ENCODE data around the gene SPATA6L.
"Not testable (repeated sequence)": the region's sequence is repeated elsewhere in the genome, so short reads cannot be mapped to it uniquely, and the experiment has no call there.

SPATA6L gene

DNA sequence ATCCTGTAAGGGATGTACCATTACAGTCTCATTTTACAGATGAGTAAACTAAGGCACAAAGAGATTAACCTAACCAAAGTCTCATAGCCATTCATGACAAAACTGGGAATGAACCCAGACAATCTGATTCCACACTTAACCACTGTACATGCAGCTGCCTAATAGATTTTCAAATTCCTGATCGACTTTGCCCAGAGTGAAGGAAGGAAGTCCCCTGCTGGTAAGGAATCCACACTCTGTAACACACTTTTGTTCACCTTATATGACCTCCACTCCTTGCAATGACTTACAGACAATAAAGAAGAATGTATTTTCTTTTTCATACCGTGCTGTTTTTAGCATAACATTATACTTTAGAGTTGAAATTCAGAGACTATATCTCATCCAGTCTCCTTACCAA lies 35.4 kb downstream of the SPATA6L start:
- no peak for DNase-seq (ENCODE audit: low spot score)

DNA sequence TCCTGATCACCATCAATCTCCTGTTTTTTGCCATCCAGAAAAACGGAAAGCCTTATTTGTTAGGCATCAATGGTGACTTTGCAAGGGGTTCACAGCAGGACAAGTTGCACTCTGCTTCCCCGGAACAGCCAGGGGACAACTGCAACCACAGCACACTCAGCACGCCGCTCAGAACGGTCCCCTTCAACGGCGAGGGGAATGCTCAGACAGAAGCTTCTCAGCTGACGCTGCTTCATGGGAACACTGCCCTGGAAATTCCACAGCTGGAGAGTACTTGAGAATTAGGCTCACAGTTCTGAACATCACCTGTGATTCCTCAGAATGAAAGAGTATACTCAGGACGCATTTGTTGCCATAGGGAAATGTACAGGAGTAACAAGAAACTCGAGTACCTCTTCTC lies 44.3 kb downstream of the SPATA6L start:
- no peak for DNase-seq (ENCODE audit: low spot score)

DNA sequence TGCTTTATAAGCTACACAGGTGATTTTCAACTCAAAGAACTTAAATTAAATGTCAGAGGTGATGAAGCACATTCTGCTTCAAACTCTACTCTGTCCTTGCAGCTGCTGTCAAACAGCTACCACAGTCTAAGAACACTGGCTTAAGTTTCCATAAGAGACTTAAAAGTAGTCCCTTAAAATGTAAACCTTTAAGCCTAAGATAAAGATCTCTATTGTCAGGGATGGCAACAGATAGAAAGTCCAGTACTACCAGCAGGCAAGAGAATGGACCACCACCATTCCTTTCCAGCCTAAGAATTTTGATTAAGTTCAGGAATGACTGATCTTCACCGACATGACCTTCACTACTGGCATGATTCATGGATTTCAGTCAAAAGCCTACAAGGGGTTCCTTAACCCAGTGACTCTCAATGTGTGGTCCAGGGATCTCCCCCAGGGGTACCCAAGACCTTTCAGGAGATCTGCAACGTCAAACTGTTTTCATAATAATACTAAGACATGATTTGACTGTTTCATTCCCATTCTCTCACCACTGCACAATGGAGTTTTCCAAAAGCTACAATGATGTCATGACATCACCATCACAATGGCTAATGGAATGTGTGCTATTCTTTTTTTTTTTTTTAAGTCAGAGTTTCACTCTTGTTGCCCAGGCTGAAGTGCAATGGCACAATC lies 45.3 kb downstream of the SPATA6L start:
- no peak for DNase-seq (ENCODE audit: low spot score)

DNA sequence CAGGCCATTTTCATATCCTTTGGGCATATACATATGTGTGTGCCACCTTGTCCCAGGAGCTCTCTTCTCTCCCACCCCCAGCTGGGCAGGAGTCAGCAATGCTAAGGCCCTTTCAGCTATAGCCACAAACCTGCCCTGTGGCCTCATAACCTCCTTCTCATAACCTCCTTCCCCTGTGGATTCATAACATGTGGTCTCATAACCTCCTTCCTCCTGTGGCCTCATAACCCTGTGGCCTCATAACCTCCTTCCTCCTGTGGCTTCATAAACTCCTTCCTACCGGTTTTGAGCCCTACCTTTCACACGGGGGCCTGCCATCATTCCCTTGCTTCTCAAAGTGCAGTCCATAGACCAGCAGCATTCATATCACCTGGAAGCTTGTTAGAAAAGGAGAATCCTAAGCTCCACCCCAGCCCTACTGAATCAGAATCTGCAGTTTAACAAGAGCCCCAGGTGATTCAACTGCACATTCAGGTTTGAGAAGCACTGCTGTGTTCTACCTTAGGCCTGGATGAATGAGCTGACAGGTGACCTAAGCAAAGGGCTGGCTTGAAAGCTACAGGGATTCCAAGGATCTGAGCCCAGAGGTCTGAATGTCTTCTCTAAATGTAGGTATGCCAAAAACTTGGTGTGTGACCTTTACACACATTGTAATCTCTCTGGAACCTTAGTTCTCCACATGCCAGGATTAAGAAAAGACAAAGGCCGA lies 46.1 kb downstream of the SPATA6L start:
- no peak for DNase-seq (ENCODE audit: low spot score)

DNA sequence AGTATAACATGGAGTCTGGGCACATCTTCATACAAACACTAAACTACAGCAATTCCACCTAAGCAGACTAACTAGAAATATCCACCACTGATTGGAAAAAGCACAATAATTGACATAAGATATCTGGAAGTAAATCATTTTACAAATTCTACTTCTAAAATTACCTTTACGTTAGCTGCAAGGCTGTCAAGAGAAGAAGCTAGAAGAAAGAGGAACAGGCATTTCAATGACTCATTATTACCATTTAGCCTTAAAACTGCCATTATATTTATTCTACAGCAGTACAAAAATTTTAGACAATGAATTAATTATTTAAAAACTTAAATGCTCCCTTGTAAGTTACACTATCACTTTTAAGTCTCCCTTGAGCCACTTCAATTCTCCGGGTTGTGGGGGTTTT lies 47.6 kb downstream of the SPATA6L start:
- DNase-seq (ENCODE audit: low spot score): no peak

GRCh38 chr9:4617752-4618151 lies 48.5 kb downstream of the SPATA6L start:
- no peak for DNase-seq (ENCODE audit: low spot score)

DNA sequence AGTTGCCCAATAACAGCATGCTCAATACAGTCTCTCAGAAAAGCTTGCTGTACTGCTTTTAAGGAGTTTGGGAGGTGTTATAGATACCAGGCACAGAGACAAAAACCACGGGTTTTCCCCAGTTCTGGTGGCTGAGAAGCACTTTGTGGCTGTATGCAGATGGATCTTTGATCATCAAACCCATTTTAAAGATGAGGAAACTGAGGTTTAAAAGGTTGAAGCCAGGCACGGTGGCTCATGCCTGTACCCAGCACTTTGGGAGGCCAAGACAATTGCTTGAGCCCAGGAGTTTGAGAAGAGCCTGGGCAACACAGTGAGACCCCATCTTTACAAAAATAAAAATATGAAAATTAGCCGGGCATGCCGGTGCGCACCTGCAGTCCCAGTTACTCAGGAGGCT lies 50.5 kb downstream of the SPATA6L start:
- no peak for DNase-seq (ENCODE audit: low spot score)

DNA sequence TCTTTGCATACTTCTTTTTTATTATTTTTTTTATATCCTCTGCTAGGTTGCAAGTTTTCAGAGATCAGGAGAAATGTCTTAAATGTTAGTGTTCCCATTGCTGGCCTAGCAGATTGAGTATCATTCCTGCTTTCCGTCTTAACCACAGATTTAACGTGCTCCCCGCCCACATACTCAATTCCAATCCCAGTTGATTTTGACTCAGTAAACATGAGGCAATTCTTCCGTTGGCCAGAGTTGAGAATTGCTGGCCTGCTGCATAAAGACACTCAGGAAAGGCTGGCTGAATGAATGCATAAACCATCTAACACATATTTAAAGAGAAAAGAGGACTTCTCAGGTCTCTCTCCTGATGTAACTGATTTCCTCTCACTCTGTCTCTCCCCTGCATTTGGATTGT lies 51.0 kb downstream of the SPATA6L start:
- no peak for DNase-seq (ENCODE audit: low spot score)

GRCh38 chr9:4614627-4615026 lies 51.7 kb downstream of the SPATA6L start:
- DNase-seq (ENCODE audit: low spot score): no peak

- not testable (repeated sequence) for DNase-seq (ENCODE audit: low spot score)
Measured at GRCh38 chr9:4606033-4606432, 60.2 kb downstream of the SPATA6L start.

DNA sequence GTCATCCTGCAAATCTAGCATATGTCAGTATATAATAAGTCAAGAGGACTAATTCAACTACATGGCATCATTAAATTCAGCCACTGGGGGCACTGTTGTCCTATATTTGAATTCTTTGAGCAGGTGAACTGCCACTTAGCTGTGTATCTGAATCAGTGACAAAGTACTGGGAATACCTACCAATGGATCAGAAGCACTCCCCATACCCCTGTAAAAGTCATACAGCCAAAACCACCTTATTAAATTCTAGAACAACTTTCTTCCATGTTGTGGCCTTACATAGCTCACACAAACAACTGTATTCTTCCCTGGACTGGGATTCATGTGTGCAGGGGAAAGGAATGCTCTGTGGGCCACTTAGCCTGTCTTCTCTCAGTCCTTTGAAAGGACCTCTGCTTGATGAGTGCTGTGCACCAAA lies 61.6 kb downstream of the SPATA6L start:
- peak; percentile 90 for DNase-seq (ENCODE audit: low spot score)

GRCh38 chr9:4603830-4604229 lies 62.5 kb downstream of the SPATA6L start:
- no peak for DNase-seq (ENCODE audit: low spot score)

DNA sequence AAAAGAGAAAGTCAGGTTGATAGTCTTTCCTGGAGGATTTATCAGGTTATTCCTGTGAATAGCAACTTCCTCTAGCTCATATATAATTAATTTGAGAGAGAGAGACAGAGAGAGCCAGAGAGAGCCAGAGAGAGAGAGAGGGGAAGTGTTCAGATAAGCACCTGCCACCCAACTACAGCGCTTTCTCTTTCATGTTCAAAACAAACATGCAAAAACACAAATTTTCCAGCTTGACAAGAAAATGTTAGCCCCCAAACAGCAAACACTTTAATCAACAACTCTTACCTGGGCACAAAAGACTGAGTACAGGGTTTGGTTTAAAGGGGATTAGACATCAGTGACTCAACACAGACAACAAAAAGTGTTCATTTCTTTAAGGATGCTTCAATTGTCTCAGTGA lies 65.9 kb downstream of the SPATA6L start:
- DNase-seq (ENCODE audit: low spot score): peak; percentile 6

- peak; percentile 39 for DNase-seq (ENCODE audit: low spot score)
Measured at GRCh38 chr9:4596165-4596922, 69.9 kb downstream of the SPATA6L start.

DNA sequence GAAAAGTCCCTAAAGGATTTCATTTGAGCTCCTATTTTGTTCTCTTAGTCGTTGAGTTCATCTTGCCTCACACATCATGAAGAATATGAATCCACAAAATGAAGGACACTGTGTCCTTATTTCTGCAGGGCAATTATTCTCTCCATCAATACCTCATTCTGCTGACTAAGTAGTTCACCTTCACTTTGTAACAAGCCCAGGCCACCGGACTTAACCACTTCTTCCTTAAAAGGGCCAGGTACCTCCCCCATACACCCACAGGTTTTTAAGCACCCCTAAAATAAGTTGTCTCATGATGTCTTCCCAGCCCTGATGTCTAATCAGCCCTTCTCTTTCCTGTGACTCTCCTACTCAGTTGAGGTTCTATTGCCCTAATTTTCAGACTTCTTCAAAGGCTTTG lies 71.3 kb downstream of the SPATA6L start:
- DNase-seq (ENCODE audit: low spot score): no peak

DNA sequence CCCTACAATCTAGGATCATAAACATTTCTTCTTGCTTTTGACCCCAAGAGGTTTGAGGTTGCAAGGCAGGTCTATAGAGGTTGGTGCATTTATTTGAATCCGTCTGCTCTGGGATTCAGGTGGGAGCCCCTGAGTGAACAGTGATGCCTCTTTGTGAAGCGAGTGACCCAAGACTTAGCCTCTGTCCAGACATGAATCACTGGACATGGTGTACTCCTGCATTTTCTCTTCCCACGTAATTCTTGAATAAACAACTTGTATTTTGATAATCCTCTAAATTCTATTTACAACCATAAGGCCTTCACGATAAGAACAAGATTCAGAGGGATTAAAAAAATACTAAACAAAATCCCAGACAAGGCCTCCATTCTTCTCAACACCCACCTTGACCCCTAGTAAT lies 71.7 kb downstream of the SPATA6L start:
- DNase-seq (ENCODE audit: low spot score): no peak

- no peak for DNase-seq (ENCODE audit: low spot score)
Measured at GRCh38 chr9:4592886-4593285, 73.4 kb downstream of the SPATA6L start.

DNA sequence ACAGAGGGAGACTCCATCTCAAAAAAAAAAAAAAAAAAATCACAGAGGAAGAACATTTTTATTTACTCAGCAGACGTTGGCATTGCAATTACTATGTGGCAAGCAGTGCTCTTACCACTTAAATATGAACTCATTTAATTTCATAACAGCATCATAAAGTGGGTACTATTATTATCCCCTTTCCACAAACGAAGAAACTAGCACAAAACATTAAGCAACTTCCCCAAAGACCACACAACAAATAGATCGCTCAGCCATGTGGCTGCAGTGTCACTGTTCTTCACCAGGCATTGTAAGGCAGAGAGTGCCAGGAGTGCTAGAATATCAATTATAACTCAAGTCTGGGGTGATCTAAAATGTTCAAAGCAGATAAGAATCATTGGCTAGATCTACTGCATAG lies 74.0 kb downstream of the SPATA6L start:
- no peak for DNase-seq (ENCODE audit: low spot score)

DNA sequence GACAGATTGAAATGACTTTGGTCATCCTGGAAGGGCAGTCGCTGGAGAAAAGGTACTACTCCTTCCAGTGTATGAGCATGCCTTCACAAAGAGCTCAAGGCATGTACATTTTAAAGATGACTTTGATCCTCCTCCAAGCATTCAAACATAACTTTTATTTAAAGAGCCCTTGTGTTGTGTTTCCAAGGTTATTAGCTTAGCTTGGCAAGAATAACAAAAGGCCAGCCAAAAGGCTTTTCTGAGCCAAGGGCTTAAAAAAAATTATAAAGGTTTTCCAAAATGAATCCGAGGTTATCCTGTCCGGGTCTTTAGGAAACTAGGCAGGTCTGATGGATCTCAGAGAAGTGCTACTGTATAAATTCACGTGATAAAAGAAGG lies 75.2 kb downstream of the SPATA6L start:
- no peak for DNase-seq (ENCODE audit: low spot score)

DNA sequence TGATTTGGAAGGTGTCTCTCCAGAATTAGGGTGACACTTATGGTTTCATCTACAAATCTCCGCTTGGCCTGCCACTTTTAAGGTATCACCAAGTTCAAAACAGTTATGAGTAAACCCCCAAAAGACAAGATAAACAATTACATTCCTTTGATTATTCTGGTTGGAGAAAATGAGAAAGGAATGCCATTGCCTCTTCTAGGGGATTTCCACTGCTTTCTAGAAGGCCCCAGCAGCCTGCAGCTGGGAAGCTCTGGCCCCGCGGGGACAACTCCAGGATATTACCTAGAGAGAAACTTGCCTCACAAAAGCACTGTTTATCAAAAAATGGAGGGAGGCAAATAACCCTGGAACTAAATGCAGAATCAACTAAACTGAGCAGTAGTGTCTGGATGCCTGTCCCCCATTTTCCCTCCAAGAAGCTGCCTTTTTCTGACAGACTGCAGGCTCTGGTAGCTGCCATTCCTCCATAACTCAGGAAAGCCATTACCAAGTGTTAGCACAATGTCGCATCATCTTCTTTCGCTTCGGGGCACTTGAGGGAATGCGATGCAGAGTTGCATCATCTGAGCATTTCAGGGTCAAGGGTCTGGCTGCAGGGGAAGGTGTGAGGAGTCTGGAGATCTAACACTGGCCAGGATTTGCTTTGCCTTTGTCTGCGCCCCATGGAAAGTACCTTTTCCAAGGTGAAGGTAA lies 75.7 kb downstream of the SPATA6L start:
- no peak for DNase-seq (ENCODE audit: low spot score)

DNA sequence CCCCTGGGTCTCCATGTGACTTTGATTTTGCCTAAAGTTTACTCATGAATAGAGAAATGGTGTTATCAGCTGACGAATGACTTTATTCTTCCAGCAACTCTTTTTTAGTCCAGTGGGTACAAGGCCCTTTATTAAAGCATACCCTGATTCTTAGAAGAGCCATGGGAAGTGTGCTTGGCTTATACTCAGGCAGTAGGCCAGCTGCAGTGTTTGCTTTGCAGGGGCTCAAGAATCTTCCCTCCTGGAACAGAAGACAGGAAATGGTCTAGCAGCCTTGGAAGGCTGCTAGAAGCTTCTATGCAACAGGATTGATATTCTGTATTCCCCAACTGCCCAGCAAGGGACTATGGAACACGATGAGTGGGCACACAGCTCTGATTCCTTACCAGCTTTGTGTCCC lies 77.6 kb downstream of the SPATA6L start:
- DNase-seq (ENCODE audit: low spot score): no peak

- DNase-seq (ENCODE audit: low spot score): no peak
Measured at GRCh38 chr9:4585135-4585534, 81.1 kb downstream of the SPATA6L start.

- DNase-seq (ENCODE audit: low spot score): no peak
Measured at GRCh38 chr9:4584636-4585035, 81.6 kb downstream of the SPATA6L start.

Measured in NAMALWA (cell line).